GM10266 (cell line): Measurements from ENCODE around the gene TBL1Y.

Experiments
- DNase-seq: peaks from one replicate; pipeline ENCODE4 v3.0.0; 2012; ENCODE audit errors: extremely low spot score
- TF ChIP-seq, protein P1 (sequence below): IDR thresholded peaks from 2 replicates; pipeline ENCODE4 v1.5.1; 2012; ENCODE audit warnings: mild to moderate bottlenecking, low read depth; ENCODE audit not compliant: control insufficient read depth, insufficient read depth; ENCODE audit errors: missing control alignments

Gene TBL1Y

DNA sequence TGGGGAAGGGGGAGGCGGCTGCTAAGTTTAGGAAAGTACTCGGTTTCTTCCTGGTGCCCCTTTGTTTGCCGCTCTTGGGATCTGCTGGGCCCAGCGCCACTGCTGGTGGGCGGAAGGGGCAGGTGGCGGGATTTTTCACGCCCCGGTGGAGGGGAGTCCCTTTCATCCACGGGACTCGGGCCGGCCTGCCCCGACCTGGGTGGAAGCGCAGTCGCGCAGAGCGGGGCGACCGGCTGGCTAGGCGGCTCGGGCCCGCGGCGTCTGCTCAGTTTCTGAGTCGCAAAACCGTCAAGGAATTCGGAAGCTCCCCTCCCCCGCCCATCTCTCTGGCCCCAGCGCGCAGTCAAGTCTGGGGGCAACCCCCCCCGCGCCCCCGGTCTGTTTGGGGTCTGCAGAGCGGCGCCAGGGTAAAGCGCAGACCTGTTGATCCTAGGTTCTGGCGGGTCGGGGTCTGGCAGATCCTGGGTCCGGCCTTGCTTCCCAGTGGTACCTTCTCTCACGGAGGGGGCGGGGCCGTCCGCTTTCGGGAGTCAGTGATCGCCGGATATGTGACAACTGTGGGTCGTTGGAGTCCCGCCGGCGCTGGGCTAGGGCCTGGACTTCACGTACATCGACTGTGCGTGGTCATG lies 870 bp downstream of the TBL1Y start, which contains the start of gene AMELY:
AMELY (minus strand) TSS at position 500 of the 629 bp plus-strand sequence. CDS start 39,144 bp downstream, outside the sequence.
- TF ChIP-seq, protein P1, sequence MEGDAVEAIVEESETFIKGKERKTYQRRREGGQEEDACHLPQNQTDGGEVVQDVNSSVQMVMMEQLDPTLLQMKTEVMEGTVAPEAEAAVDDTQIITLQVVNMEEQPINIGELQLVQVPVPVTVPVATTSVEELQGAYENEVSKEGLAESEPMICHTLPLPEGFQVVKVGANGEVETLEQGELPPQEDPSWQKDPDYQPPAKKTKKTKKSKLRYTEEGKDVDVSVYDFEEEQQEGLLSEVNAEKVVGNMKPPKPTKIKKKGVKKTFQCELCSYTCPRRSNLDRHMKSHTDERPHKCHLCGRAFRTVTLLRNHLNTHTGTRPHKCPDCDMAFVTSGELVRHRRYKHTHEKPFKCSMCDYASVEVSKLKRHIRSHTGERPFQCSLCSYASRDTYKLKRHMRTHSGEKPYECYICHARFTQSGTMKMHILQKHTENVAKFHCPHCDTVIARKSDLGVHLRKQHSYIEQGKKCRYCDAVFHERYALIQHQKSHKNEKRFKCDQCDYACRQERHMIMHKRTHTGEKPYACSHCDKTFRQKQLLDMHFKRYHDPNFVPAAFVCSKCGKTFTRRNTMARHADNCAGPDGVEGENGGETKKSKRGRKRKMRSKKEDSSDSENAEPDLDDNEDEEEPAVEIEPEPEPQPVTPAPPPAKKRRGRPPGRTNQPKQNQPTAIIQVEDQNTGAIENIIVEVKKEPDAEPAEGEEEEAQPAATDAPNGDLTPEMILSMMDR = no peak
- DNase-seq = no peak

DNA sequence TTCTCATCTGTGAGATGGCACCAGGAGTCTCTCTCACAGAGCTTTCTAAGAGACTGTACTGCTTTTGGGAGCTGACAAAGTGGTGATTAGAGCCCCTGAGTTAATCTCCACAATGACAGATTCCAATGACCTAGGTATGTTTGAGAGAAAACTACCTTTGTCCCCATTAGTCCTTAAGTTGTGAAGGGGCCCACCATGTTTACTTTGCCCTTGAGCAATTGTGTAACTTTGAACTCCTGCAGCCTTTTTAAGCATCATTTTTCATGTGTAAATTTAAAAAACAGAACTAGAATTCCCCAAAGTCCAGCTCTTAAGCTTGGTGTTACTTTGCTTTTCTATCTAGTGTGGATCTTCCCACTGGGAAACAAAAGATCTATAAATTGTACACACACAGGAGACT lies 2.9 kb downstream of the TBL1Y start:
- TF ChIP-seq, protein P1 = no peak
- no peak for DNase-seq

DNA sequence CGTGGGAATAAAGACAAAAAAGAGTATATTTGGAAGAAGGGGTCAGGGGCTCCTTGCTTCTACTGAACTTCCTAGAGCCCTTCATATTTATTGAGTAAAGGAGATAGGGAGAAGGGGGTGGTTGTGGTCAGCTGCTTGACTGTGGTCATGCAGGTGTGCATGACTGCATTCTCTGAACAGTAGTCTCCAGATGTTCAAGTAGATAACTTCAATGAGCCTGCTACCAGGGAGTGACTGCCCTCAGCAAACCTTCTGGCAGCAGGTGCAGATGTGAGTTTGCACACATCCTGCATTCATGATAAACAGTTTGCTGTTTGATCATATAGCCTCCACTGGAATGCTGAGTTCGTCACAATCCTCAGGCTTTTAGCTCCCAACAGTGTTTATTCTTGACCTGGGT lies 10.6 kb downstream of the TBL1Y start:
- TF ChIP-seq, protein P1 = no peak

DNA sequence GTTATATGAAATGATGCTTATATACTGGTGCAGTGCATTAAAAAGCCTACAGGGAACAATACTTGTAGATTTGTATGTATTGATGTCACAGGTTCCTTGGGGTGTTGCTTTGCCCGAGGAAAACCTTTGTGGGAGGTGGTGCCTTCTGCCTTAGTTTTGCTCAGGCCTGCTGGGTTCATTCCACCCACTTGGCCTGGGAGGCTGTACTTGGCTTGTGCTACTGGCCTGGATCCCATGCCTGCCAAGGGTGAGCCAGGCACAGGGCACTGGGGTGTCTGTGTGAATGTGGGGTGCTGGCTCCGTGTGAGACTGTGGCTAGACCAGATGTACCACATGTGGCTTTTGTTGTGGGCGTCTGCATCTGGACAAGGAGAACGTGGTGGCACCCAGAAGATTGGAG lies 17.8 kb downstream of the TBL1Y start:
- no peak for DNase-seq
- TF ChIP-seq, protein P1 = no peak

More for the DNA sequence above, 10.6 kb downstream of the TBL1Y start:
- DNase-seq = no peak

DNA sequence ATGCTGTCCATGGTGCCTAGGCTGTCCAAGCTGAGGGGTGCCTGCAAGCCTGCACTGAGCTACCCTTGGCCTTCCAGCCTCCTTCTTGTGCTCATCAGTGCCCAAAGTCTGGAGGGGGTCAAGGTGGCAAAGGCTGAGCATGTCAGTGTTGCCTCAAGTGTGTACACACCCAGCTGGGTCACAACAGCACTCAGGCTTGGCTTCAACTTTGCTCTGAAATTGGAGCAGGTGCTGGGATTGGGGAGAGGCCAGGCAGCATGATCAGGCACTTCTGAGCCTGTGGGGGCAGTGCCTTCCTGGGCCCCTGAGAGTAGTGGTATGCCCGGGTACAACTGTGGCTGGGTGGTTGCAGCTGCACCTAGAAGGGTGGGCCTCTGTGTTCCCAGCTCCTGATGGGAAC lies 18.7 kb downstream of the TBL1Y start:
- TF ChIP-seq, protein P1 = no peak
- DNase-seq = no peak

DNA sequence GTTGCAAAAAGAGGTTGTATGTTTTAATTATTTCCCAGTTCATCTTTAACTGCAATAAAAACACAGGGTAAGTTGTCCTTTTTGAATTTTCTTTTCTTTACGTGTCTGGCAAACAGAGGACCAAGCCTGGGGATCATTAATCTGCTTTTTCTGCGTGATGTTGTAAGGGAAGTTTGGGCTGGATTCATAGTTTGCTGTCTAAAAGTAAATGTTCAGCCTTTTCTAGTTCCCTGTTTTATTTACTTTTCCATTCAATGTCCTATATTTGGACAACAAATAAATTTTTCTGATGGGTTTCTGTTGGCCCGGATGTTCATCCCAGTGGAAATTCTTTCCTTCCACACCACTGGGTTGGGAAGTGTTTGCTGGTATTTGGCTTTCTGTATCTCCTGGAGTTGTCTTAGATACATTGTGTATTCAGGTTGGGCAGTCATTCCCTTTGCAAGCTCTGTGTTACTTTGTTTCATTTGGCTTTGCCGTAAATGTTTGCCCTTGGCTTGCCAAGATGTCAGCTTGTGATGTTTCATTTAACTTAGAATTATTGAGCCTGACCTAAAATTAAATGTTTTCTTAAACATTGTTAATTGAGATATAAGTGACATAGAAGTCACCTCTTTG lies 21.4 kb downstream of the TBL1Y start:
- TF ChIP-seq, protein P1 = no peak

DNA sequence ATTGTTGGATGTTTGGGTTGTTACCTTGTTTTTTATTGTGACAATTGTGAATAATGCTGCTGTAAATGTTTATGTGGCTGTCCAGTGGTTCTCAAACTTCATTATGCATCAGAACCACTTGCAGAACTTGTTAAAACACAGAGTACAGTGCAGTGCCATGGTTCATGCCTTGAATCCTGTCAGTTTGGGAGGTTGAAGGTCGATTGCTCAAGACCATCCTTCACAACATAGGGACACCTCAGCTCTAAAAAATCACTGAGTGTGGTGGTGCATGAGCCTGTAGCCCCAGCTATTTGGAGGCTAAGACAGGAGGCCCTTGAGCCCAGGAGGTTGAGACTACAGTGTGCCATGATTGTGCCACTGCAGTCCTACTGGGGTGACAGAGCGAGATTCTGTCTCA lies 25.0 kb downstream of the TBL1Y start:
- DNase-seq = no peak
- TF ChIP-seq, protein P1 = no peak

More for the DNA sequence above, 21.4 kb downstream of the TBL1Y start:
- DNase-seq = no peak
